ENCODE results near the gene DDRGK1.
"Not testable (repeated sequence)": the region's sequence is repeated elsewhere in the genome, so short reads cannot be mapped to it uniquely, and the experiment has no call there.

Gene DDRGK1

GRCh38 chr20:3163099-3164042 is 41.1 kb downstream of the DDRGK1 start:
- DNase-seq = no peak

GRCh38 chr20:3162080-3162611 is 42.3 kb downstream of the DDRGK1 start:
- DNase-seq = no peak

- no peak for DNase-seq
Measured at GRCh38 chr20:3161316-3162079, 43.0 kb downstream of the DDRGK1 start.

GRCh38 chr20:3160418-3160817 is 44.1 kb downstream of the DDRGK1 start:
- no peak for DNase-seq

- no peak for DNase-seq
Measured at GRCh38 chr20:3158968-3159431, 45.5 kb downstream of the DDRGK1 start.

- no peak for DNase-seq
Measured at GRCh38 chr20:3157817-3158216, 46.7 kb downstream of the DDRGK1 start.

GRCh38 chr20:3156811-3157619 is 47.5 kb downstream of the DDRGK1 start:
- no peak for DNase-seq

GRCh38 chr20:3152057-3152644 is 52.3 kb downstream of the DDRGK1 start:
- DNase-seq = not testable (repeated sequence)

- DNase-seq = no peak
Measured at GRCh38 chr20:3150908-3151307, 53.6 kb downstream of the DDRGK1 start.

- no peak for DNase-seq
Measured at GRCh38 chr20:3146732-3147341, 57.6 kb downstream of the DDRGK1 start.

- DNase-seq = no peak
Measured at GRCh38 chr20:3141757-3142156, 62.7 kb downstream of the DDRGK1 start.

All from activated gamma-delta T cell (primary cell).